ENCODE measurements around the gene TSPOAP1. TPM values are rescaled to one million over a fixed set of nuclear protein-coding genes. Genes with fewer than 3 reads are reported as not detected.
A peak's percentile ranks its signal among the peaks of the same experiment; 100 is the strongest.

Gene TSPOAP1
- total RNA-seq, 1 donor from 2014 or later, result 0.79 TPM

DNA sequence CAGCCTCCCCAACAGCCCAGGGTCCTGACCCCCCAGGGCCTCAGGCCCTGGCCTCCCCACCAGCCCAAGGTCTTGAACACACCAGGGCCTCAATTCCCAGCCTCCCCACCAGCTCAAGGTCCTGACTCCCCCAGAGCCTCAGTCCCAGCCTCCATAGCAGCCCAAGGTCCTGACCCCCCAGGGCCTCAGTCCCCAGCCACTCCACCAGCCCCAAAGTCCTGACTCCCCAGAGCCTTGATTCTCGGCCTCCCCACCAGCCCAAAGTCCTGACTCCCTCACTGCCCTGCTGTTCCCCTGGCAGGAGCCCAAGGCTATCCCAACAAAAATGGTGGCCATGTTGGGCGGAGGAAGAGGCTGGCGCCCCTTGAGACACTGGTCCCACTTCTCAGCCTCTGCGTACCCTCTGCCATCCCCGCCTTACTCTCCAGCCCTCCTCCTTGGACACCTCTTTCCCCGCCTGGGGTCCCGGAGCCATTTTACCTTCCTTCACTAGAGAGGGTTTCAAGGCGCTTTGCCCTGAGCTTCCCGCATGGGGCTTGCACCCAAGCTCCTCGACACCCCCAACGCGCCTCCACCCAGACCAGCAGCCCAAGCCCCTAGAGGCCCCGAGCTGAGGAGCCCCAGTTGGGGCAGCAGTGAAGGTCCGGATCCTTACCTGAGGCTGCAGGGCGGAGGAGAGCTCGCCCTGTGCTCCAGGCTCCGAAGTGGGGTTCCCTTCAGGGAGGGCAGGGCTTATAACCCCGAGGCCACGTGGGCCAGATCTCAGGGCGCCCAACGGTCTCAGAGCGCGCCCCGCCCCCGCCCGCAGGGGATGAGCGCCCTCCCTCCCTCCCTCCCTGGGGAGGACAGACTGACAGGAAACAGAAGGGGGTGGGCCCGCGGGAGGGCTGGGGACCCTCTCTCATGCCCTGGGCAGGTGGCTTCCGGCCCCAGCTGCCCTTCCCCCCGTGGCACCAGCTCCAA lies 3.5 kb upstream of the TSPOAP1 start:
- H3K4me1 ChIP-seq (ENCODE audit: insufficient read depth, low read length), result peaks cover 13% of the 10 kb centered on the region
- H2AFZ ChIP-seq (ENCODE audit: low read depth, low read length), result no peak overlapping the region
- DNase-seq (ENCODE audit: low read depth) (no peak), FAIRE-seq (no peak)
- Mint-ChIP-seq H3K27ac (ENCODE audit: unreplicated experiment) (no peak overlapping the region), H3K4me3 (ENCODE audit: unreplicated experiment) (no peak overlapping the region), H3K4me1 (ENCODE audit: low read depth, unreplicated experiment) (peaks cover 10% of the 10 kb centered on the region), H3K27me3 (ENCODE audit: low read depth, unreplicated experiment) (peaks cover 10% of the 10 kb centered on the region), H3K36me3 (ENCODE audit: low read depth, unreplicated experiment) (no peaks in the 10 kb centered on the region), H3K9me3 (ENCODE audit: unreplicated experiment) (no peaks in the 10 kb centered on the region)
- no peak overlapping the region for H3K4me3 ChIP-seq (ENCODE audit: insufficient read depth, low read depth, low read length)
- H3K36me3 ChIP-seq (ENCODE audit: insufficient read depth, low read length), result no peaks in the 10 kb centered on the region
- no peak overlapping the region for H3K27ac ChIP-seq (ENCODE audit: low read depth, low read length)
- TF ChIP-seq, protein P1, sequence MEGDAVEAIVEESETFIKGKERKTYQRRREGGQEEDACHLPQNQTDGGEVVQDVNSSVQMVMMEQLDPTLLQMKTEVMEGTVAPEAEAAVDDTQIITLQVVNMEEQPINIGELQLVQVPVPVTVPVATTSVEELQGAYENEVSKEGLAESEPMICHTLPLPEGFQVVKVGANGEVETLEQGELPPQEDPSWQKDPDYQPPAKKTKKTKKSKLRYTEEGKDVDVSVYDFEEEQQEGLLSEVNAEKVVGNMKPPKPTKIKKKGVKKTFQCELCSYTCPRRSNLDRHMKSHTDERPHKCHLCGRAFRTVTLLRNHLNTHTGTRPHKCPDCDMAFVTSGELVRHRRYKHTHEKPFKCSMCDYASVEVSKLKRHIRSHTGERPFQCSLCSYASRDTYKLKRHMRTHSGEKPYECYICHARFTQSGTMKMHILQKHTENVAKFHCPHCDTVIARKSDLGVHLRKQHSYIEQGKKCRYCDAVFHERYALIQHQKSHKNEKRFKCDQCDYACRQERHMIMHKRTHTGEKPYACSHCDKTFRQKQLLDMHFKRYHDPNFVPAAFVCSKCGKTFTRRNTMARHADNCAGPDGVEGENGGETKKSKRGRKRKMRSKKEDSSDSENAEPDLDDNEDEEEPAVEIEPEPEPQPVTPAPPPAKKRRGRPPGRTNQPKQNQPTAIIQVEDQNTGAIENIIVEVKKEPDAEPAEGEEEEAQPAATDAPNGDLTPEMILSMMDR (IDR thresholded peaks at IDR 0.05; ENCODE audit: insufficient read depth, low read depth, low read length), result no peak
- no peak for TF ChIP-seq EZH2 (IDR thresholded peaks at IDR 0.05; ENCODE audit: insufficient read depth, low read length)
- no peaks in the 10 kb centered on the region for H4K20me1 ChIP-seq (ENCODE audit: insufficient read depth, low read length)
- H3K79me2 ChIP-seq (ENCODE audit: insufficient read depth, low read length), result no peaks in the 10 kb centered on the region
- no peak overlapping the region for H3K4me2 ChIP-seq (ENCODE audit: low read length)
- no peaks in the 10 kb centered on the region for H3K9me3 ChIP-seq (ENCODE audit: insufficient read depth, low read depth, low read length)
- H3K9ac ChIP-seq (ENCODE audit: low read length), result no peak overlapping the region
- H3K27me3 ChIP-seq (ENCODE audit: insufficient read depth, low read length), result peaks cover 8% of the 10 kb centered on the region

DNA sequence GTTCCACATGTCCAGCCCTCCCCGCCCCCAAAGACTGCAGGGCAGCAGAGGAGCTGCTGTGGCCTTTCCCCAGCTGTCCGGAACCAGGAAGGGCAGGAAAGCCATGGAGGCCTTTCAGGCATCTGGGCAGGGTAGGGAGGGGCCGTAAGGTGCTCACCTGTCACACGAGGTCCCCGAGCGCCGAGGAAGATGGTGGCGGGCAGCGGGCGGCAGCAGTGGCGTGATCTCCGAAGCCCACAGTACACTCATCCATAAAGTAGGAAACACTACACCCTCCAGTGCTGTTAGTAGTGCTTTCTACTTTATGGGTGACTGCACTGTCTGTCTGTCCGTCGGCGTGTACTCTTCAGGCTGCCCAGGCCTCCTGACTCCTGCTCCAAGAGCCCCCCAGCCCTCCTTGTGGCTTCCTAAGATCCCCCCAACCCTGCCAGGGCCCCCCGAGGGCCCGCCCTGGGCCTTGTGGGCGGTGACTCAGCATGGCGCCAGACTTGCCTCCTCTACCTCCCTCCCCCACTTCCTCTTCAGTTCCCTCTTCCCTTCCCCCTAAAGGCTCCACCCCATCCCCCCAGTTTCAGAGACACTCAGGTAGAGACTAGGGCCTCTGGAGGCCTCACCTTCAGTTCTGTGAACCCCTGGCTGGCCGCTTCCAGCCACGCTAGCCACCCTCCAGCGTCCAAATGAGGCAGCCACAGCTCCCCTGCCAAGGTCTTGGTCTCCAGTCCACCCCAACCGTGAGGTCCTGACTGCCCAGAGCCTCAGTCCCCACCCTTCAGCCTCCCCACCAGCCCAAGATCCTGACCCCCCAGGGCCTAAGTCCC lies 2.6 kb upstream of the TSPOAP1 start:
- H3K4me3 Mint-ChIP-seq (ENCODE audit: unreplicated experiment), result no peak overlapping the region

More for the DNA sequence above, 2.6 kb upstream of the TSPOAP1 start:
- no peak for DNase-seq (ENCODE audit: low read depth)
- H3K27ac ChIP-seq (ENCODE audit: low read depth, low read length), result no peak overlapping the region
- H4K20me1 ChIP-seq (ENCODE audit: insufficient read depth, low read length), result no peaks in the 10 kb centered on the region
- peaks cover 10% of the 10 kb centered on the region for H3K27me3 ChIP-seq (ENCODE audit: insufficient read depth, low read length)
- Mint-ChIP-seq H3K36me3 (ENCODE audit: low read depth, unreplicated experiment) (no peaks in the 10 kb centered on the region), H3K4me1 (ENCODE audit: low read depth, unreplicated experiment) (peaks cover 6% of the 10 kb centered on the region), H3K27me3 (ENCODE audit: low read depth, unreplicated experiment) (peaks cover 15% of the 10 kb centered on the region), H3K27ac (ENCODE audit: unreplicated experiment) (no peak overlapping the region), H3K9me3 (ENCODE audit: unreplicated experiment) (no peaks in the 10 kb centered on the region)
- H2AFZ ChIP-seq (ENCODE audit: low read depth, low read length), result peak overlapping the region; percentile 34
- no peak for TF ChIP-seq EZH2 (IDR thresholded peaks at IDR 0.05; ENCODE audit: insufficient read depth, low read length)
- TF ChIP-seq, protein P1 (IDR thresholded peaks at IDR 0.05; ENCODE audit: insufficient read depth, low read depth, low read length), result no peak
- peak overlapping the region; percentile 17 for H3K4me2 ChIP-seq (ENCODE audit: low read length)
- no peak for FAIRE-seq
- H3K36me3 ChIP-seq (ENCODE audit: insufficient read depth, low read length), result no peaks in the 10 kb centered on the region
- no peaks in the 10 kb centered on the region for H3K9me3 ChIP-seq (ENCODE audit: insufficient read depth, low read depth, low read length)
- H3K4me3 ChIP-seq (ENCODE audit: insufficient read depth, low read depth, low read length), result no peak overlapping the region
- no peak overlapping the region for H3K9ac ChIP-seq (ENCODE audit: low read length)
- peaks cover 11% of the 10 kb centered on the region for H3K4me1 ChIP-seq (ENCODE audit: insufficient read depth, low read length)
- no peaks in the 10 kb centered on the region for H3K79me2 ChIP-seq (ENCODE audit: insufficient read depth, low read length)
